ENCODE results near the gene DGKG.

DGKG gene

DNA sequence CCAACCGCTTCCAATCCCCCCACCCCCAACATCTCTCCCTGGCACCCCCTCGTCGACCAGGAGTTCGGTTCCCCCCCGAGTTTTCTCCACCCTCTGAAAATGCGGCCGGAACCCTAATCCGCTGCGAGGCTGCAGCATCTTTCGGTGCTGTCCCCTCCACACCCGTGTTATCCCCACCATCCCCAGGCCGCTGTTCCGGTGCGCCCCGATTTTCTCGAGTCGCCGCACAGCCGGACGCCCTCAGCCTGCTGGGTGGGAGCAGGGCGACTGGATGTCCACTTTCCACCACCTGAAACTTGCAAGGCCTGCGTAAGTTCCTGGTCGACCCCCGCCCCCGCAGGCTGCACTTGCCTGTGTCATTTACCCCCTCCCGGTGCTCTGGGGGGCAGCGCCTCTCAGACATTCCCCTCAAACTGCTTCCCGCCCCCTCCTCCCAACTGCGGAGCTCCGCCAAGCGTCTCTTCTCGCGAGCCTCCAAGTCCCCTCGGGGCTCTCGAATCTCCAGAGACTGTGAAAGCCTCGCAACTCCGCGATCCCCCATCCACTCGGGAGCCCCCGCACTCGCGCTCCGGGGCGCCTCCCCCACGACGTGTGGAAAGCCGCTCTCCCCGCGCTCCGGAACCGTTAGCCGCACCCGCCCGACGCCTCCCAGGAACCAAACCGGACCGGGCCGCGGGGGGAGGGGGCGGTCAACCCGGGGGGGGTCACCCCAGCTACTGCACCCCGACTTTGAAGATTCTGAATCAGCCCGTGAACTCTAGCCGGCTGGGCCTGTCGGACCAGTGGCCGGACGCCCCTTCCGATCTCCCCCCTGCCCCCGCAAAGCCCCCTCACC, 253.7 kb downstream of the DGKG start:
- DNase-seq (ENCODE audit: insufficient read length), result peak; percentile 41
- FAIRE-seq, result no peak
- TF ChIP-seq TAF1 (IDR thresholded peaks at IDR 0.05; ENCODE audit: borderline replicate concordance, low read depth, low read length) (no peak), POLR2AphosphoS5 (IDR thresholded peaks at IDR 0.05; ENCODE audit: low read depth, low read length) (peak; percentile 2; the same call in 1 of the 2 replicates)

DNA sequence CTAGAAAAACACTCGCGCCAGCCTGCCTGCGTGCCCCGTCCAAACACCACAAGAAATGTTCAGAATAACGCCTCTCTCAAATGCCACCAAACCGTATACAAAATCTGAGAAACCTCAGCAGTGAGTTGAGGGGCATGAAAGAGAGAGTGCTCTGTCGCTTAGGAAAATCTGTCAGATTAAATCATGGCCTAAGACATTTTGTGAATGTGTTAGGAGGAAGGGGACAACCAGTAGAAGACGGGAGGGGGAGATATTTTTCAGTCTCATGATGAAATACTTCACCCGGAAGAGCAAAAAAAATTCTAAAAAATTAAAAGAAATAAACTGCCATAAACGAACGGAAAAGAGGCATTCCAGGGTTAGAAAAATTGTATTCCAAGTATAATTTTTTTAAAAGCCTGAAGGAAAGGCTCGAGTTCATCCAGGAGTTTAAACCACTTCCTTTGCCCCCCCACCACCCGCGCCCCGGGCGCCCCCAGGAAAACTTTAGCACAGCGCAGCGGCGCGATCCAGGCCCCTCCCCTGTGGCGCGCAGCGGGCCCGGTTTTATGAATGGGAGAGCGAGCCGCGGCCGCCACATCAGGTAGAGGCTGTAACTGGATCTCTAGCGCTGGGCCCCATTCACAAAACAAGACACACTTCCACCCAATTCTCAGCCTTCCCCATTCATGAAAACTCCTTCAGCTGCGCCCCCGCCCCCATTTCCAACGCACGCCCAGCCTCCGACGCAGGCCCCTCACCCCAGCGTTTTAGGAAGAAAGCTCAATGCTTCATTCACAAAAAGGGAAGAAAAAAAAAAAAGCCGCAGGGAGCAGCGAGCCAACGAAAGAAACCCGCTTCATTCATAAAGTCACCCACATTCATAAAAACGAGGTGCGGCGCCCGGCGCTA, 254.6 kb downstream of the DGKG start:
- TF ChIP-seq POLR2AphosphoS5 (IDR thresholded peaks at IDR 0.05; ENCODE audit: low read depth, low read length) (no peak), POLR2A (IDR thresholded peaks at IDR 0.05; ENCODE audit: low read depth, low read length) (no peak), TAF1 (IDR thresholded peaks at IDR 0.05; ENCODE audit: borderline replicate concordance, low read depth, low read length) (no peak)
- DNase-seq (ENCODE audit: insufficient read length), result peak; percentile 53
- no peak for FAIRE-seq

DNA sequence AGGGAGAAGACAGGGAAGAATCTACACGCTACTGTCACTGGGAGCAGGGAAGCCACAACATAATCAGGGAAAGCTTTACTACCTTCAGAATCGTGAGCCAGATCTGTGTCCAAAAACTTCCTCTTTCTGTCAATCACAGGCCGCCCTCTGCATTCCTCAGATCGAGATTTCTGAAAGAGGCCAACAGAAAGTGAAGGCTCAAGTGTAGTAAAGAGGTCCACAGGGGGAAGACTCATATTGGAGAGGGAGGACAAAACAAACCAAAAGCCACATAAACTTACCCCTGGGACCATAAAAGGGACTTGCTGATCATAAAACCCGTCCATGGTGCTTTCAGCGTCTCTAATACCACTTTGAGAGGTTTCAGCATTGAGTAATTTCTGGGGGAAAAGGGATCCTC, 256.5 kb downstream of the DGKG start:
- FAIRE-seq, result no peak
- no peak for DNase-seq (ENCODE audit: insufficient read length)
- no peak for TF ChIP-seq POLR2AphosphoS5 (IDR thresholded peaks at IDR 0.05; ENCODE audit: low read depth, low read length)
- TF ChIP-seq TAF1 (IDR thresholded peaks at IDR 0.05; ENCODE audit: borderline replicate concordance, low read depth, low read length), result no peak
- TF ChIP-seq POLR2A (IDR thresholded peaks at IDR 0.05; ENCODE audit: low read depth, low read length), result no peak

DNA sequence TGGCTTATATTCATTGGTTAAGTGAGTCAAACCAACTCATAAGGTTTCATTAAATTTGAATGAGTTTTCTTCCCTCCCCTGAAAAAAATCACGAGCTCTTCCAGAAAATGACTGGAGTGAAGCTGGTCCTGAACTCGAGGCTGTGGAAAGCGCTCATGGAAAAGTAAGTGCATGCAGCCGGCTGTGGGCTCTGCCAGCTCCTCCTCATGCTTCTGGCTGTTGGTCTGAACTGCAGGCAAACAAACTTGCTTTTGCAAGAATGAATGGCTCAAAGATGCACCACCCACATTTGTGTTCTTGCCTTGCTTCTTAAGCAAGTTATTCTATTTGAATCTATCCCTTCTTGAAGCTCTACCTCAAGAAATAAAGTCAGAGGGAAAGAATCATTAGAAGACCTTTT, 259.3 kb downstream of the DGKG start:
- TF ChIP-seq POLR2A (IDR thresholded peaks at IDR 0.05; ENCODE audit: low read depth, low read length), result no peak
- no peak for TF ChIP-seq POLR2AphosphoS5 (IDR thresholded peaks at IDR 0.05; ENCODE audit: low read depth, low read length)
- no peak for TF ChIP-seq TAF1 (IDR thresholded peaks at IDR 0.05; ENCODE audit: borderline replicate concordance, low read depth, low read length)
- FAIRE-seq (no peak), DNase-seq (ENCODE audit: insufficient read length) (no peak)

DNA sequence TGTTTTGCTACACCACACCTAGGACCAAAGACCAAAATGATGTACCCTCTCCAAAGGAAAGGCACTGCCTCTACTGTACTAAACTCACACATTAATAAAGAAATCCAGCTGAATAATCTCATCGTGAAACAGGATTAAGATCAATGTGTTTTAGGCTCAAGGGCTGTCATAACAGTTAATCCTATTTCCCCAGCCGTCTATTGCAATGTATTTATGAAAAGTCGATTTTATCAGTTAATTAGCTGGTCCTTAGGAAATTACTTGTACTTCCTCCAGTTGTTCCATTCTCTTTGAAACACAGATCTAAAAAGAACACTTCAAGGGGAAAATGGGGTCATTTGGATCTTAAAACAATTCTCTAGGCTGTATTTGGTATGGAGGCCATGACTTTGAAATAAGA, 261.6 kb downstream of the DGKG start:
- no peak for TF ChIP-seq POLR2A (IDR thresholded peaks at IDR 0.05; ENCODE audit: low read depth, low read length)
- TF ChIP-seq TAF1 (IDR thresholded peaks at IDR 0.05; ENCODE audit: borderline replicate concordance, low read depth, low read length), result no peak
- TF ChIP-seq POLR2AphosphoS5 (IDR thresholded peaks at IDR 0.05; ENCODE audit: low read depth, low read length), result no peak
- no peak for FAIRE-seq
- DNase-seq (ENCODE audit: insufficient read length), result no peak

DNA sequence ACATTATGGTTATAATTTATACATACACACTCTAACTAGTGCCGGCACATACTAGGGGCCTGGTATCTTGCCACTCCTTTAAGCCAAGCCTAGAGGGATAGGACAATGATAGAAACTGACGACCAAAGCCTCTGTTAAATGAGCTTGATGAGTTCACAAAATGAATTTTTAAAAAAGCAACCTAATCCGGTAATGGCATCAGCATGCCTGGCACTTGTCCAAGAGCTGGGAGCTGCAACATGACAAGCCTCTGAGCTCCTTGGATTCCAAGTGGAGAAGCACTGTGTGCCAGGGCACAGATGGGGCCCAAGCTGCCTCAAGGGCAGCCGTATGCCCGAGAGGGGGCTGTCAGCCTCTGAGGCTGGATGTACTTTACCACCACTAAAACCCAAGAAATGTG, 262.9 kb downstream of the DGKG start:
- no peak for DNase-seq (ENCODE audit: insufficient read length)
- no peak for FAIRE-seq

DNA sequence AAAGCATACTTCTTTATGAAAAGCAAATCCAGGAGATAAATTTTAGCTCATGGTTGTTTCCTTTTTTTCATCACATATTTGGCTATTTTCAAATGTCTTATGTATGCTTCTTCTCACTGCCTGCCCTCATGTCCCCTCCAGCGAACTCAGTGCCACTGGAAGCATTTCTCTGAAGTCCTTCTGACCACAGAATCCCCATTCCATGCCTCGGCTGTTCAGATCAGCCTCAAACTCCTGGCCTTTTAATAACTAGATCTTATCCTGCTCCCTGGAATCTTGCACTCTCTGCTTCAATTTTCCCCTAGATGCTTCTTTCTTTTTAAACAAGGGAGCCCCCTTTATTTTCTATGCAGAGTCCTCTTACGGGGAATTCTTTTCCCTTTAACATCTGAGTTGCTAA, 263.3 kb downstream of the DGKG start:
- no peak for DNase-seq (ENCODE audit: insufficient read length)
- no peak for TF ChIP-seq POLR2A (IDR thresholded peaks at IDR 0.05; ENCODE audit: low read depth, low read length)
- no peak for TF ChIP-seq POLR2AphosphoS5 (IDR thresholded peaks at IDR 0.05; ENCODE audit: low read depth, low read length)
- no peak for TF ChIP-seq TAF1 (IDR thresholded peaks at IDR 0.05; ENCODE audit: borderline replicate concordance, low read depth, low read length)
- no peak for FAIRE-seq

More for the DNA sequence above, 262.9 kb downstream of the DGKG start:
- no peak for TF ChIP-seq TAF1 (IDR thresholded peaks at IDR 0.05; ENCODE audit: borderline replicate concordance, low read depth, low read length)

DNA sequence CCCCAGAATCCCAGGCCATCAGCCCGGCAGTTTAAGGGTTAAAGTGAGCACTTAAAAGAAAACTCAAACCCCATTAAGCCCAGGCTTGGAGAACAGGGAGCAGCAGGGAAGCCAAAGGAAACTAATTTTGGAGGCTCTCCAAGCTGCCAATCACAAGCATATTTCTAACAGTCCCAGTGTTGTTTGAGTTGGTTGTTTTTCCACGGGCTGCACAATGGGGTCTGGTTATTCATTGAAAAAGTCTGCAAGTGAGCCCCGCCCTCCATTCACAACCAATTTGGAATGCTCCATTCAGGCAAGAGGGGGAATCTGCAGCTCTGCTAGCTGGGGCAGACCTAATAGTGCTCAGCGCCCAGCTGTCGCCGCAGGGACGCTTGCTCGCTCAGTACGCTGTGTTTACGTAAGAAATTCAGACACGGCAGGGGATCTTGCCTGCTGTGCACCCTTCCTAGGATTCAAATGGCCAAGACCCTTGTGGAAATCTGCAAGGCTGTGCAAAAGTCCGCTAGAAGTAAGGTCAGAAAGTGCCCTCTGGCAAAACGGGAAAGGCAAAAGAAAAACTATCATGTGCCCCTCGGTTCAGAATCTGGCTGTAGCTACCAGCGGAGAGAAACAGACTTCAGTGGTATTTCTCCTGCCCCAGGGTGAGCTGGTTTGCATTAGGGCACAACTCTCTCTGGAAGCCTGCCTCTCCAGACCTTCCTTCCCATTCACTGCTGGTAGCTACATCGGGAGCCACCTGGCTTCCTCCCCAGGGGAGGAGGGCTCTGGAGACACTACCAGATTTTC, 264.2 kb downstream of the DGKG start:
- TF ChIP-seq POLR2AphosphoS5 (IDR thresholded peaks at IDR 0.05; ENCODE audit: low read depth, low read length), result no peak
- TF ChIP-seq POLR2A (IDR thresholded peaks at IDR 0.05; ENCODE audit: low read depth, low read length), result no peak; the same call in 1 of the 2 replicates
- TF ChIP-seq TAF1 (IDR thresholded peaks at IDR 0.05; ENCODE audit: borderline replicate concordance, low read depth, low read length), result no peak
- FAIRE-seq (no peak), DNase-seq (ENCODE audit: insufficient read length) (no peak)

DNA sequence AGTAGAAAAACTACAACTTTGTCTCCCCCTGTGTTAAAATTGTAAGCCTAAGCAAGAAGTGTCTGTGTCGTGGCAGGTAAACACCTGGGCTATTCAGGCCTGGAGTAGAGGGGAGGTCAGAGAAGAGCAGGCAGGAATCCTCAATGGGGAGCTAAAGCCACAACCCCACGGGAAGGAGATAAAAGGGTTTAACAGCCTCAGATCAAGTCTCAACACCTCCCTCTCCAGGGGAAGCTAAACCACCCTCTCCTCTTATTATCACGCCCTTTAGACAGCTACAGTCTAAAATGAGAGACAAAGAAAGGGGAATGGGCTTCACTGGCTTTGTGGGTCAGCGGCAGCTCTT, 264.7 kb downstream of the DGKG start:
- no peak for DNase-seq (ENCODE audit: insufficient read length)
- TF ChIP-seq POLR2AphosphoS5 (IDR thresholded peaks at IDR 0.05; ENCODE audit: low read depth, low read length) (no peak), TAF1 (IDR thresholded peaks at IDR 0.05; ENCODE audit: borderline replicate concordance, low read depth, low read length) (no peak), POLR2A (IDR thresholded peaks at IDR 0.05; ENCODE audit: low read depth, low read length) (no peak)
- FAIRE-seq, result no peak

All from GM12892 (cell line).